ENCODE results near the gene CAPN9.

DNA sequence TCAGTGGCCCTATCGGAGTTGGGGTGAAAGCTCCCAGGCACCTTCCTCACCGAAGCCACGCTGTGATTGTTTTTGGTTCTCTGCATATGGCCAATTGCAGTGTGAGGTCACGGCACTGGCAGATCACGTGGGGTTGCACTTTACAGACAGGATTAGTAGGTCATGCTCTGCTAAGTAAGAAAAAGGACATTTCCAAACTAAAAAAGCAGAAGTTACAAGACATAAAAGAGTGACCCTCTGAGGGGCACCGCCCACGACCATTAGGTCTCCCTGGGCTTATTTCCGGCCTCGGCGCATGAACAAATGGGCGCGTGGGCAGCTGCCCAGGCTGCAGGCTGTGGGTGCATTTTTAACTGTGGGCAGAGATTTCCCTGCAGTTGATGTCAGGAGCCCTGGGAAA lies 2.0 kb downstream of the CAPN9 start:
- TF ChIP-seq POLR2A (IDR thresholded peaks at IDR 0.05; ENCODE audit: low read length) (no peak), GATA1 (IDR thresholded peaks at IDR 0.05; ENCODE audit: low read depth, low read length) (no peak)
